Activated CD4-positive, CD25-positive, alpha-beta regulatory T cell treated with anti-CD3 and anti-CD28 coated beads, Interleukin-2, amount 50 U/mL, for 72 hours (primary cell): Measurements from ENCODE around the gene METTL8.
"Not testable (repeated sequence)": the region's sequence is repeated elsewhere in the genome, so short reads cannot be mapped to it uniquely, and the experiment has no call there.

Source experiments
- DNase-seq: peaks from one replicate; pipeline ENCODE4 v3.0.0; 2021

Gene METTL8

GRCh38 chr2:171341394-171342066 lies 92.3 kb downstream of the METTL8 start:
- DNase-seq = no peak

GRCh38 chr2:171334946-171335345 lies 98.8 kb downstream of the METTL8 start:
- no peak for DNase-seq

DNA sequence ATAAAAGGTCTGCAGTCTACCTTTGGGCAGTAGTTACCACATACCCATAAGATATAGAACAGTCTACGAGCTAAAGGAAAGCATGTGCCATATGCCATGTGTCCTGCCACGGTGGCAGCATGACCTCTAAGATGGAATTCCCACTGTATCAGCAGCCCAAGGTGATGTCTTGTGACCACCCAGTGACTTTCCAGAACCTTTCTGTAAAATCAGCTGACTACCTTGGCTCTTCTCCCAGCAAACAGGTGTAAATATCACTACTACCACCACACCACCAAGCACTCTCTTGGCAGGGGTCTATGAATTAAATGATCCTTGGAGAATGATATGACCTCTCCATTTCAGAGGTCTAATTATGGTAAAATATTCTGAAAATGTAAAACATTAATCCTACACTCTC lies 99.6 kb downstream of the METTL8 start:
- DNase-seq = no peak

- no peak for DNase-seq
Observed at GRCh38 chr2:171330155-171330956, 103.4 kb downstream of the METTL8 start.

DNA sequence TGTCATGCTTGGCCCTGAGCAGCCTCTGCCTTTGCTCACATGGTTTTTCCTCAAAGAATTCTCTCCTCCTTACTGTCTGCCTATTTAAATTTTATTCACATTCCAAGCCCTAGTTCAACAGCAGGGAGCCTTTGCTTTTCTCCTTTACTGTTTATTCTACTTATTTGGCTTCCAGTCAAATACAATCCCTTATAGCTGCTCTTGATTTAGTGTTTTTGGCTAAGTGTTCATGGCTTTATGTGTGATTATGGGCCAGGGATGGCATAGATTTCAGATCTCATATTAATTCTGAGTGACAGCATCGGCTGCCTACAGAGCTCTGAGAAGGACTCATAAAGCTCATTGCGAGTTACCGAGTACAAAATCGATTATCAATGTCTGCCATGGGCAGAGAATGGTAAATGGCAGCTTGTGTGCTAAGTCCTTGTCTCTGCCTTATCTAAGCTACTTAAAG lies 106.7 kb downstream of the METTL8 start:
- DNase-seq = no peak

GRCh38 chr2:171325886-171326585 lies 107.8 kb downstream of the METTL8 start:
- no peak for DNase-seq

DNA sequence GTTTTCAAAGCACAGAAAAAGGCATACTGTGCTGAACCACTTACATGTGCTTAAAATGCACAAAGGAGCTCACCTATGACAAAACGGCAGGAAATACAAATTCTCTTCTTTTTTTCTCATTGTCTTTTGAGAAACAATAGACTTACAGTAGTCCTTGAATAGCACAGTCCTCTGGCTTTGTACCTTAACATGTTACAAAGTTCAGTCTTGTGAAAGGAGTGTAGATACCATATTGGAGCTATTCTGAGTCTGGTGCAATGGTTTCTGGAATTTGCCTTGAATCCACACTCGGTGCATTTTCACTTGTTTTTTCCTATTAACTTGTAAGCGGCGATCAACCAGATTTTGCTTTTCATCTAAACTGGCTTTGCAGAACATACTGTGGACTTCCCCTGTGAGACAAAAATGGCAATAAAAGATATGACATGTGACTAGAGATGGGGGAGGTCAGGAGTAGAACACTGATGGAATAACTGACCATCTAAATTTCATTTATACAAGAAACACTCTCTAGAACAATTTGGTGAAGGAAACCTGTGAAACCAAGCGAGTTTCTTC lies 109.7 kb downstream of the METTL8 start:
- no peak for DNase-seq

DNA sequence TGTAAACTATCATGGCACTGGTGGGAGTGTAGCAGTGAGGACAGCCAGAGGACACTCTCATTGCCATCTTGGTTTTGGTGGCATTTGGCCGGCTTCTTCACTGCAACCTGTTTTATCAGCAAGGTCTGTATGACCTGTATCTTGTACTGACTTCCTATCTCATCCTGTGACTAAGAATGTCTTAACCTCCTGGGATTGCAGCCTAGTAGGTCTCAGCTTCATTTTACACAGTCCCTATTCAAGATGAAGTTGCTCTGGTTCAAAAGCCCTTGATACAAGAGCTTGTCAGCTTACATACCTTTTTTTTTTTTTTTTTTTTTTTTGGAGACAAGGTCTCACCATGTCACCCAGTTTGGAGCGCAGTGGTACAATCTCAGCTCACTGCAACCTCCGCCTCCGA lies 110.9 kb downstream of the METTL8 start:
- no peak for DNase-seq

DNA sequence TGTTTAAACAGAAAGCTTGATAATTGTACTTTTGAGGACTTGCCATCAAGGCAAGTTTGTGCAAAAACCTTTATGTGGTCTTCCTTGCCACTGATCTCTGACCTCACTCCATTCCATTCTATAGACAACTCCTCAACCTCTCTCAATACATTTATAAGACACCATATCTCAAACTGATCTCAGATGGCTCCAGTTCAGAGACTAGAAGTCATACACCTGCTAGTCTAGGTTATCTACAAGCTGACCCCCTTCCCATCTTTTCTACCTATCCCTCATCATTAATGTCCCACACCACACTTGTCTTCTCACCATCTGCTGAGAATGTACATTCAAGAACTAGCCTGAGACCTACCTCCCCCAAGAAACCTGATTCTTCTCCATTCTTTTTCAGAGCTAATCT lies 113.1 kb downstream of the METTL8 start:
- DNase-seq = no peak

DNA sequence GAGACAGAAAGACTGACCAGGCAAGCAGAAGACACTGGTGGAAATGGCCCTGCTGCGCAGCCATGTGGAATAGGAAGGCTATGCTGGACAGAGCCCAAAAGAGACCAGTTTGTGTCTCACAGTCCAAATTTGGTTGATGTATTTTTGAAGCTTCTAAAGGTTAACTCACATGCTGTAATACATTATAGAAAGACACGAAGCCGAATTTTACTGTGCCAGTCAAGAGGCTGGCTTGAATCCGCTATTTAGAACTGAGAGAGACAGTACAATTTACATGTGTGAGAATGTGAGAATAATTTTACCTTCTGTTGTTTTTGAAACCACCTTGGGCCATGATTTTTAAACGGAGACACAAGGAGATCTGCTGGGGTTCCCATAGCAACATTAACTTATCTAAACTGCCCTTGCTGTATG lies 113.6 kb downstream of the METTL8 start:
- DNase-seq = no peak

DNA sequence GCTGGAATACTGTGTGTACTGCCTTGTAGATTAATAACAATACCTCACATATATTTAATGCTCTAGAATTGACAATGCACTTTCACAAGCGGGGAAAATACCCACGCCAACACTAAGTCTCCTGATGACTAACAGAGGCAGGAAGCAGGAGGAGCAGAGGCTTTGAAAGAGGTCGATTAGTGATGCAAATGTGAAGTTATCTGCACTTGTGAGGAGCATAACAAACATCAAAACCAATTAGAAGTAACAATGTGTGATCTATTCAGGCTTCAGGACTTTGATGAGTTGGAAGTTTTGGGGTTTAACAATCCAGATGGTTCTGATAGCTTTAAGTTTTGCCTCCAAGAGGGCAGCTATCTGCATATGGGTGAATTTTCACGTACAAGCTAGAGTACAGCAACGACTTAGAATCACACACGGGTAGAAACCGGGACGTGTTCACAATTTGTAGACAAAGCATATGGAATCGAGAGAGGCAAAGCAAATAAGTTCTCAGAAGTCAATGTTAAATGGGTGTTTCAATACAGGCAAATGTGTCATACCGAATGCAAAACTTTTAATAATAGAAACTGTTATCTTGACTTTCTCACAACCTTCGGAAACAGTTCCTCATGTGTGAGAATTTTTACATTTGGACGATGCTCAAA lies 114.5 kb downstream of the METTL8 start:
- no peak for DNase-seq

GRCh38 chr2:171318463-171318934 lies 115.3 kb downstream of the METTL8 start:
- no peak for DNase-seq

- no peak for DNase-seq
Observed at GRCh38 chr2:171317492-171318125, 116.2 kb downstream of the METTL8 start.

DNA sequence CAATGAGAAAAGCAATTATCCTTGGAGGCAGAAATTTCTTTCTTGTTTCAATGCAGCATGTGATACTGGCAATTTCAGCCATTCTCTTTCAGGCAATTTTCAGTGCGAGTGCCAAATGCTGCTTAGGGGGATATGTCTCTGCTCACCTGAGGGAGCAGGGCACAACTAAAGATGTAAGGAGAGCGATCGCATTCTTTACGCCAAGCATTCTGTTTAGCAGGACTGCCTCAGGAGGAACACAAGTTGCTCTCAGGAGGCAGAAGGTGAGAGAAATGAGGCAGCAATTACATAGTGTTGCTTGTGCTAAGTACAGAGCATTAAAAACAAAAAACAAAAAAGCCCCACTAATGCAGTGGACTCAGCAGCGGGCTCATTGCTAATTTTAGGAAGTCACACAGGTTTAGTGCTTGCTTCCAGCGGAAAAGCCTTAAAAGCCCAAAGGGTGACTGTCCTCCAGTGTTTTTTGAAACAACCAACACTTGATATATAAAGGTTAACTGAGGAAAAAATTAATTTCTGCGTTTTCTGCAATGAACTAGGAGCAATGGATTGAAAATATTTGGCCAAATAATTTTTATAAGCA lies 116.9 kb downstream of the METTL8 start:
- no peak for DNase-seq

DNA sequence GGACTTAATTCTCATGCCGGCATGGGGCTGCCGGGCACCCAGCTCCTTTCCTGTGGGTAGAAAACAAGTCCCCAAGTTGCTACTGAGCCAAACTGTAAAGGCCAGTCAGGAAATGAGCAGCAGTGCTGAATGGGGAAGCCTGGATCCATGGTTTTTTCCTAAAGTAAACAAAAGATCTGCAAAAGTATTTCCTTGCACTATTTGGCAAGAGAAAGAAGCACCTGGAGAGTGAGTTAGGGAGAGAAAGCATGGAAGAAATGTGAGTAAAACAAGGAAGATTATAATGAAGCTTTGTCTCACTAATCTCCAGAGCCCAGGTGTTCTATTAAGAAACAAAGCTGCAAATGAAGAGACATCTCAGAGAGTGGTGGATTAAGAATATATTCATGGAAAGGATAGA lies 117.6 kb downstream of the METTL8 start:
- no peak for DNase-seq

DNA sequence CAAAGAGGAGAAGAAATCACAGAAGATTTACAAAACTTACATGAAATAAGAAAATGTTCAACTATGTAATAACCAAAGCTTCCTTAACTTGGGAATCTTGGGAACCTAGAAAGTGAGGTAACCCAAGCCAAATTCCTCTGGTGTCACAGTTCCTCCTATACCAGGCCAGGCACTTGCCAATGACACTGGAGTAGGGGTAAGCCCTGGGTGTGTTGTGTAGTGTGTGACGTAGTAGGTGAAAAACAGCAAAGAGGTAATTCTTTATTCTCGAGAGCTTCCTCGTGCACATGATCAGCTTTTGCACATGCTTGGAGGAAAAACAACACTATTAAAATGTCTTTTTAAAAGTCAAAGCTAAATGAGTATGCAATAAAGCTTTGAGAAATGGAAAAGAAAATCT lies 118.0 kb downstream of the METTL8 start:
- DNase-seq = no peak

DNA sequence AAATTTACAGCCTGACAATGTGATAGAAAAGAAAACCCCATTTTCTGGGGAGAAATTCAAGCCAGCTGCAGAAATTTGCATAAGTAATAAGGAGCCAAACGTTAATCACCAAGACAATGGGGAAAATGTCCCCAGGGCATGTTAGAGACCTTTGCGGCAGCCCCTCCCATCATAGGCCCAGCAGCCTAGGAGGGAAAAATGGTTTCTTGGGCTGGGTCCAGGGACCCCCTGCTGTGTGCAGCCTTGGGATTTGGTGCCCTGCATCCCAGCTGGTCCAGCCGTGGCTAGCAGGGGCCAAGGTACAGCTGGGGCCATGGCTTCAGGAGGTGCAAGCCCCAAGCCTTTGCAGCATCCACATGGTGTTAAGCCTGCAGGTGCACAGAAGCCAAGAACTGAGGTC lies 121.6 kb downstream of the METTL8 start:
- DNase-seq = not testable (repeated sequence)

DNA sequence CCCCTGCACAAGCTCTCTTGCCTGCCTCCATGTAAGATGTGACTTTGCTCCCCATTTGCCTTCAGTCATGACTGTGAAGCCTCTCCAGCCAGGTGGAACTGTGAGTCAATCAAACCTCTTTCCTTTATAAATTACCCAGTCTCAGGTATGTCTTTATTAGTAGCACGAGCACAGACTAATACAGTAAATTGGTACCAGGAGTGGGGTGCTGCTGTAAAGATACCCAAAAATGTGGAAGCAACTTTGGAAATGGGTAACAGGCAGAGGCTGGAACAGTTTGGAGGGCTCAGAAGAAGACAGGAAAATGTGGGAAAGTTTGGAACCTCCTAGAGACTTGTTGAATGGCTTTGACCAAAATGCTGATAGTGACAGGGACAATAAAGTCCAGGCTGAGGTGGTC lies 122.2 kb downstream of the METTL8 start:
- not testable (repeated sequence) for DNase-seq

DNA sequence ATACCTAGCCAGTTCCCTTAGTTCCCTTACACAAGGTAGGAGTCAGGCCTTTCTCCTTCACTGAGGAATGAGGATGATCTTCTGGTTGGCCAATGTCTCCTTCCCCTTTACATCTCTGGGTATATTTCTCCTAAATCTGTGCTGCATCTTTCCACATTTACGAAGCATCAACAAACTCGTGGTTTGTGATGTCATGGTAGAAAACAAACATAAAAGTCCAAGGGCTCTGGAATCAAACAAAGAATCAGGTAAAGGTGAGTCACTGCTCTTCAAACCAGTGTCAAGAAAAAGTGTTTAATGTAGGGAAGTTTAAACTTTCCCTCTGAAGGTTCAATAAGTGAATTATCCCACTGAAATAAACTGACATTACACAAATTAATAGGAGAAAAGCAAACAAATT lies 122.9 kb downstream of the METTL8 start:
- DNase-seq = no peak

GRCh38 chr2:171309455-171310286 lies 124.1 kb downstream of the METTL8 start:
- no peak for DNase-seq
